ENCODE results near the gene OSBPL8.
"Not testable (repeated sequence)": the region's sequence is repeated elsewhere in the genome, so short reads cannot be mapped to it uniquely, and the experiment has no call there.

Gene OSBPL8

DNA sequence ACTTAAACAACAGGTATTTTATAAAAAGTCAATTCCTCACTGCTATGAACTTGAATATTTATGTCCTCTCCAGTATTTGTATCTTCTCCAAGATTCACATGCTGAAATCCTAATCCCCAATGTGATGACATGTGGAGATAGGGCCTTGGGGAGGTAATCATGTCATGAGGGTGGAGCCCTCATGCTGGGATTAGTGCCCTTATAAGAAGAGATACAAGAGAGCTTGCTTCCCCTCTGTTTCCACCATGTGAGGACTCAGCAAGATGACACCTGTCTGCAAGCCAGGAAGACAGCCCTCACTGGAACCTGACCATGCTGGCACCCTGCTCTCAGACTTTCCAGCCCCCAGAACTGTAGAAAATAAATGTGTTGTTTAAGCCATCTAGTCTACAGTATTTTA lies 36.2 kb downstream of the OSBPL8 start:
- no peak for DNase-seq

DNA sequence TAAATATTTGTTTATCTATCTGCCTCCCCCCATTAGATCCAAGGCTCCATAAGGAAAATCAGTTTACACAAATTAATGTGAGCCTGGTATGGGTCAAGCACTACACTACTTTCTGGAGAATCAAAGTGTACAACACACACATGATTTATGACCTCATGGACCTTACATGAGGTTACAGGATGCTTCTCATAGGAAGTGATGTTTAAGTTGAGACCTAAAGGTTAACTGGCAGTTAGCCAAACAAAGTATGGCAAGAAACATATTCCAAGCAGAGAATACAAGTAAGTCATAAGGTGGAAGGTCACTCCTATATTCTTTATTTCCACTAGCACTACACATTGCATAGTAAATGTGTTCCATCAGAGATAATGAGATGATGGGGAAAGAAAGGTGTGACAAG lies 39.2 kb downstream of the OSBPL8 start:
- no peak for DNase-seq

DNA sequence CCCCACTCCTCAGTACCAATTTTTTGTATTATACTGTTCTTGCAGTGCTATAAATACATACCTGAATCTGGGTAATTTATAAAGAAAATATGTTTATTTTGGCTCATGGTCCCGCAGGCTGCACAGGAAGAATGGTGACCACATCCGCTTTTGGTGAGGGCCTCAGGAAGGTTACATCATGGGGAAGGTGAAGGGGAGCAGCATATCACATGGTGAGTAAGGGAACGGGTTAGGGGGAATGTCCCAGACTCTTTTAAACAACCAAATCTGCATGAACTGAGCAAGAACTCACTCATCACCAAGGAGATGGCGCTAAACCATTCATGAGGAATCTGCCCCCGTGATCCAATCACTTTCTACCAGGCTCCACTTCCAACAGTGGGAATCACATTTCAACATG lies 40.0 kb downstream of the OSBPL8 start:
- DNase-seq = no peak

DNA sequence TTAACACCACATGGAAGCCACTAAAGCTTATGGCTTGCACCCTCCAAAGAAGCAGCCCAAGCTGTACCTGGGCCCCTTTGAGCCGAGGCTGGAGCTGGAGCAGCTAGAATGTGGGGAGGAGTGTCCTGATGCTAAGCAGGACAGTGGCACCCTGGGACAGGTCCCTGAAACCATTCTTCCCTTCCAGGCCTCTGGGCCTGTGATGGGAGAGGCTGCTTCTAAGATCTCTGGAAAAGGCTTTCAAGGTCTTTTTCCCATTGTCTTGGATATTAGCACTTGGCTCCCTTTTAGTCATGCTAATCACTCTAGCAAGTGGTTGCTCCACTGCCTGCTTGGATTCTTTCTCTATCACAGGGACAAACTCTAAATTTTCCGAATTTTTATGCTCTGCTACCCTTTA lies 40.9 kb downstream of the OSBPL8 start:
- DNase-seq = no peak

DNA sequence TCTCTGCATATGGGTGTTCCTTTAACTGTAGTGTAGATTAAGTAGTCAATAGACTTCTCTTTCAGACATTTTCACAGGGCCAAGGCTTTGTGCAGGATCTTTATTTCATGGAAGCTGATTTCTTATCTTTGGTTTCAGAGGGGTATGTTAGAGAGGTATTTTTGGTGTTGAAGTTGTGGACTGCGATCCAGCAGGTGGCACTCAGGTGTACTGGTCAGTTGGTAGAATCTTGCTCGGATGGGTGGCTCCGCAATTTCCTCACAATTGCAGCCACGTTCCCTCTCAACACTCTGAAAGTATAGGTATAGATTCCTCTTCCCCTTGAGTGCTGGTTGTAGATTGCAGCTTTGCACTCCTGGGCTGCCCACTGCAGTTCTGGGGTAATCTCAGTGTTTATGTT lies 44.3 kb downstream of the OSBPL8 start:
- DNase-seq = no peak

DNA sequence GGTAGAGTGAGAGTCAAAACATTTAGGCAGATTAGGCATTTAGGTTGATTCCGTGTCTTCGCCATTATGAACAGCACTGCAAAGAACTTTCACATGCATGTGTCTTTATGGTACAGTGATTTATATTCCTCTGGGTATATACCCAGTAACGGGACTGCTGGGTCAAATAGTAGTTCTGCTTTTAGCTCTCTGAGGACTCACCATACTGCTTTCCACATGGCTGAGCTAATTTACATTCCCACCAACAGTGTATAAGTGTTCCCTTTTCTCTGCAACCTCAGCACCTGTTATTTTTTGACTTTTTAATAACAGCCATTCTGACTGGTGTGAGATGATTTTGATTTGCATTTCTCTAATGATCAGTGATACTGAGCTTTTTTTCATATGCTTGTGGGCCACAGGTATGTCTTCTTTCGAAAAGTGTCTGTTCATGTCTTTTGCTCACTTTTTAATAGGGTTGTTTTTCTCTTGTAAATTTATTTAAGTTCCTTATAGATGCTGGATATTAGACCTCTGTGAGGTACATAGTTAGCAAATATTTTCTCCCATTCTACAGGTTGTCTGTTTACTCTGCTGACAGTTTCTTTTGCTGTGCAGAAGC lies 48.4 kb downstream of the OSBPL8 start:
- not testable (repeated sequence) for DNase-seq

DNA sequence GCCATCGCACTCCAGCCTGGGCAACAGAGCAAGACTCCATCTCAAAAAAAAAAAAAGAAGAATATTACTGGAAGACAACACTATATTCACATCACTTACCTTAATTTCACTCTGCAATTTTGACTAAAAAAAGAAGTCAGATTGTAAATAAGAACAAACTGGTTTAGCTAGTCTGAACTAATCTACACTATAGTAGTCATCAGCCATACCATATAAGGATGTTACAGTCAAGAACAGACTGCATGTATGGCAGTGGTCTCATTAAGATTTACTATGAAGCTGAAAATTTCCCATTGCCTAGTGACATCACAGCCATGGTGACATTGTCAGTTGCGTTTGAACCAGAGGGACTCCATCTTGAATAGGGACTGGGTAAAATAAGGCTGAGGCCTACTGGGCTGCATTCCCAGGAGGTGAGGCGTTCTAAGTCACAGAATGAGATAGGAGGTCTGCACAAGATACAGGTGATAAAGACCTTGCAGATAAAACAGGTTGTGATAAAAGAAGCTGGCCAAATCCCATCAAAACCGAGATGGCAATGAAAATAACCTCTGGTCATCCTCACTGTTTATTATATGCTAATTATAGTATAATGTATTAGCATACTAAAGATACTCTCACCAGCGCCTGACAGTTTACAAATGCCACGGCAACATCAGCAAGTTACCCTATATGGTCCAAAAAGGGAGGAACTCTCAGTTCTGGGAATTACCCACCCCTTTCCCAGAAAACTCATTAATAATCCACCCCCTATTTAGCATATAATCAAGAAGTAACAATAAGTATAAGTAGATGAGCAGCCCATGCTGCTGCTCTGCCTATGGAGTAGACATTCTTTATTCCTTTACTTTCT lies 51.2 kb downstream of the OSBPL8 start:
- no peak for DNase-seq

DNA sequence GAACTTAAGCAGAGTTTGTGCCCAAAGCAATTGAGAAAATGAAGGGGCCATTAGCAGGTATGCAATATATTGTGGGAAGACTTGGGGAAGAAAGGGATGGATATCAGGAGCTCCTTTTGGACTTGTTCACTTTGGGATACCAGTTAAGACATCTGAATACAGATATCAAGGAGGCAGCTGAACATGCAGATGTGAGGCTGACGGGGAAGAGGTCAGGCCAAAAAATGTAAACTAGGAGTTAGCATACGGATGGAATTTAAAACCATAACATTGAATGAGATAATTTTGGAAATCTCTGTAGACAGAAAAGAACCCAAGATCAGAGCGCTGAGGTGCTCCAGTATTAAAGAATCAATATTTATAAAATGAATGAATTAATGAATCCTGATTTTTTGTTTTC lies 53.4 kb downstream of the OSBPL8 start:
- DNase-seq = no peak

DNA sequence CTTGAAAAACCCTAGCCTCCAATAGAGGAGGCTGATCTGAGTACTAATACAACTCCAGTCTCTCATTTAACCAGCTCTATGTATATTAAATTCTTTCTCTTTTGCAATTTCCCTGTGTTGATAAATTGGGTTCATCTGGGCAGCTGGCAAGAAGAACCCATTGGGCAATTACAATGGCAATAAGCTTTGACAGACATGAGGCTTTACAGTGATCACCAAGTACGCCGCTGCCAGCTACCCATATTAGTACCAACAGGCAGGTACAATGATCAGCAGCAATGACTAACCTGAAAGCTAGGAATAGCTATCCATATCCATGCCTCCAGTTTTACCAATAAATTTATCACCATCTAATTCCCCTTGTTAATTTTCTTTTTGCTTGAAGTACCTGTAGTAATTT lies 54.5 kb downstream of the OSBPL8 start:
- no peak for DNase-seq

DNA sequence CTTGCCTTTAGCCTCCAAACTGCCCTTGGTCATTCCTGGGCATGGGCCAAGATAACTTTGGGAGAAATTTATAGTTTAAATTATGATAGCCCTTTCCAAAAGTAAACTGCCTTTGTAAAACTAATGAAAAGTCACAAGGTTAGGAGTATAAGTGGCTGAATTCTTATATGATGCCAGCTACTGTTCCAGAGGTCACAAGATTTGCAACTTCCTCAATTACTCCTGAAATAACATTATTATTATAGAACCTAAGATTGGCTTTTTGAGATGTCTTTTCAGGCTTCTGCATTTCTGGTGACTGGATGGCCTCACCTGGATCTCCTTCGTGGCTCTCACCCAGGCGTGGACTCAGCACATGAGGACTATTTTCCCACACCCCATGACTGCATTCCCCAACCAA lies 55.0 kb downstream of the OSBPL8 start:
- DNase-seq = no peak

DNA sequence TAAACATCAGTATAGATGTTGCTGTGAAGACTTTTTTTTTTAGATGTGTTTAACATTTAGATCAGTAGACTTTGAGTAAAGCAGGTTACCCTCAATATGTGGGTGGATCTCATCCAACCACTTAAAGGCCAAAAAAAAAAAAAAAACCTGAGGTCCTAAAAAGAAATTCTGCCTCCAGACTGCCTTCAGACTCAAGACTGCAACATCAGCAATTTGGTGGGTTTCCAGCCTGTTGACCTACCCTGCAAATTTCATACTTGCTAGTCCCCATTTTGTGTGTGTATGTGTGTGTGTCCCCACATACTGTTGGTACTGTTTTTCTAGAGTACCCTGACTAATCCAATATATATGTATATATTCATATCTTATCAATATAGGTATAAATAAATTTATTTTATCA lies 55.6 kb downstream of the OSBPL8 start:
- DNase-seq = no peak

DNA sequence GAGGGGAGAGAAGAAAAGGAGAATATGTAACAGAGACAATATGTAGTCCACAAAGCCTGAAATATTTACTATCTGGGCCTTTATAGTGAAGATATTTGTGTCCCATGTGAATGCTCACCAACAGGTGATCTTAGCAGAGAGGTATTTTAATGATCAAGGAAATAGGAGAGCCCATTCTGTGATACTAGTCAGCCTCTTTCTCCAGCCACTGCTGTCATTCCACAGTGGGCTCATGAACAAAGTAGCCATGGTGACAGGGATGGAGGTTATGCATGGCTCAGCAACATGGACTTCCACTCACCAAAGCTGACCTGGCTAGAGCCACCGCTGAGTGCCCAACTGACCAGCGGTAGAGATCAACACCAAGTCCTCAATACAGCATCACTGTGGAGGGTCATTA lies 58.2 kb downstream of the OSBPL8 start:
- DNase-seq = no peak

DNA sequence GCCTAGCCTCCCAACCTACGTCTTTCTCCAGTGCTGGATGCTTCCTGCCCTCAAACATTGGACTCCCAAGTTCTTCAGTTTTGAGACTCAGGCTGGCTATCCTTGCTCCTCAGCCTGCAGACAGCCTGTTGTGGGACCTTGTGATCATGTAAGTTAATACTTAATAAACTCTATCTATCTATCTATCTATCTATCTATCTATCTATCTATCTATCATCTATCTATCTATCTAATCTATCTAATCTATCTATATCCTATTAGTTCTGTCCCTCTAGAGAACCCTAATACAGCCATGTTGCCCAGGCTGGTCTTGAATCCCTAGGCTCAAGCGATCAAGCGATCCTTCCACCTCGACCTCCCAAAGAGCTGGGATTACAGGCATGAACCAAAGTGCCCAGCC lies 60.4 kb downstream of the OSBPL8 start:
- DNase-seq = not testable (repeated sequence)

DNA sequence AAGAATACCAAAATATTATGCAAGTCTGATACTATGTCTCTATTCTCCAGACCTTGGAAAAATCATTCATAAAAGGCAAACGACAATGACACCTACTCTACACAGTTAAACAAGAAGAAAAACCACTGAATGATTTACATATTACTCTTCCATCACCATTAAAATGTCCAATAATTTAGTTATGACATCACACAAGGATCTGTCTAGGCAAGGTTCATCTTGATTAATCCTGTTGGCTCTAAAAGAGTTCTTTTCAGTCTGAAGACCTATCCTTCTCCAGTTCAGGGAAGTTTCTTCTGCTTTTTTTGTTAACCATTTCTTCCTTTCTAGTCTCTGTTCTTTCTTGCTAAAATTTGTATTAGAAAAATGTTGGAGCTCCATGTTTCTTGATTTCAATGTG lies 64.0 kb downstream of the OSBPL8 start:
- no peak for DNase-seq

DNA sequence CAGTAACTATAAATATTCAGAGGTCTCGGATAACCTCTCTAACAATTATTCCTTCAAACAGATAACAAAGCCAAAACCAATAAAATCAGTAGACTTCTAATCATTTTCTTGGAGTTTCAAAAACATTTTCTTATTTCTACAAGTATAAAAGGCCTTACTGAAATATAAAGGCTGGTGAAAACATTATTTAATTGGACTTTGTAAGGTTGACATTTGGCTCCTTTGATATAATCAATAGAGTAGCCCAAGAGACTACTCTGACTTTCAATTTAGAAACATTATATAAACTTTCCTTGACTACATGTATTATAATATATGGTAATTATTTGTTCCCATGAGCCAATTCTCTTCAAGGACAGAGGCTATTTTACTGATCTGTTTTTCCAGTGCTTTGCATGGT lies 68.3 kb downstream of the OSBPL8 start:
- DNase-seq = no peak

DNA sequence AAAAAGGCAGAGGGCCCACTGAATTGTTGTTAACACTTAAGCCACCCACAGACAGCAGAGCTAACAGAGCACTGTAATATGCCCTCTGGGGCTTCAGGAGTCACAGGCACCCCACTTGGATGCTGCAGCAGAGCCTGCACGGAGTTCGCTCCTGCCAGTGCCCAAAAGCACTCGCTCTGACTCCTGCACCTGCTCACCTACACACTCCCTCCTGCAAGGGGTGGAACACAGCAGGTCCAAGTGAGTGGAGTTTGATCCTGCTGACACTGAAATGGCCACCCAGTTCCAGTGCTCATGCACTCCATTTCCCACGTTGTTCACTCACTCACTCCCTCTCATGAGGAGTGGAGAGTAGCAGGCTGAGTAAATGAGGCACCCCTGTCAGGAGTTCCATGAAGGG lies 68.8 kb downstream of the OSBPL8 start:
- no peak for DNase-seq

DNA sequence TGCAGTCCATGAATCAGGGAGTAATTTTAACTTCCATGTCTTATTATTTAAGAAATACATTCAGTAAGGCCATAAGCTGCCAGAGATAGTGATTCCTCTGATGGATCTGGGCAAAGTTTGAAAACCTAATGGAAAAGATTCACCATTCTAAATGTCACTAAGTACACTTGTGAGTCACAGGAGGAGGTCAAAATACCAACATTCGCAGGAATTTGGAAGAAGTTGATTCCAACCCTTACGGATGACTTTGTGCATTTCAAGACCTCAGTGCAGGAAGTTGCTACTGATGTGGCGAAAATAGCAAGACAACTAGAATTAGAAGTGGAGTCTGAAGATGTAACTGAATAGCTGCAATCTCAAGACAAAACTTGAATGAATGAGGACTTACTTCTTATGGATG lies 69.8 kb downstream of the OSBPL8 start:
- no peak for DNase-seq

DNA sequence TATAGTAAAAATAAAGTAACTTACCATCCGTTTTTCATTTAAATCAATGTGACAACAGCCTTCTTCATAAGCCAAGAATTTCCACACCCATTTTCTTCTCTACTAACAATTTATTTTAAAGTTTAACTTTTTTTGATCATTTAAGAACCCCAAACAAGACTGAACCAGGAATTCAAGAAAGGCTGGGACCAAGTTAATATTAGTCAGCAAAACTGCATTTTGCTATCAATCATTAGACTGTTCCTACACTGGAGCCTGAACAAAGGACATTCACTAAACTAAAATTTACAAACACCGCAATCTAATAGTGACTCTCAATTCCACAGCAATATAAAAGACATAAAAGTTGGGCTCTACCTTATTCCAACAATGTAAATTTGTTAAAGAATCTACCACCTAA lies 73.6 kb downstream of the OSBPL8 start:
- no peak for DNase-seq

DNA sequence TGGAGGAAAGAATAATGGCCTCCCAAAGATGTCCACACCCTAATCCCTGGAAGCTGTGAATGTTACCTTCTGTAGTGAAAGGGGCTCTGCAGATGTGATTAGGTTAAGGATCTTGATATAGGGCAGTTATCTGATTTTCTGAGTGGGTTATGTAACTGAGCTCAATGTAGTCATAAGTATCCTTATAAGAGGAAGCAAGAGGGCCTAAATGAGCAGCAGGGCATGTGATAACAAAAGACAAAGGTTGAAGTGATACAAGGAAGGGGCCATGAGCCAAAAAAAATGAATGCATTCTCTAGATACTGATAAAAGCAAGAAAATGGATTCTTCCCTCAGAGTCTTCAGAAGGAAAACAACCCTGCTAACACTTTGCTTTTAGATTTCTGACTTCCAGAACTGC lies 78.8 kb downstream of the OSBPL8 start:
- no peak for DNase-seq

DNA sequence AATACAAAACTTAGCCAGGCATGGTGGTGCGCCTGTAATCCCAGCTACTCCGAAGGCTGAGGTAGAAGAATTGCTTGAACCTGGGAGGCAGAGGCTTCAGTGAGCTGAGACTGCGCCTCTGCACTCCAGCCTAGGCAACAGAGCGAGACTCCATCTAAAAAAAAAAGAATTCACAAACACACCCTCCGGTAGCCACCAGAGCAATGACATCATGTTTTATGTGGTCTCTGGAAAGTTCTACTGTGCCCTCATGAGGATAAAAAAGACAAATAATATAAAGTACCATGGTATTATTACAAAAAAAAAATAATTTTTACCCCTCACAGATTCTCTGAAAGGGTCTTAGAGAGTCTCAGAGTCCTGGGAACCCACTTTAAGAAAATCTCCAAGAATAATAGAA lies 81.5 kb downstream of the OSBPL8 start:
- no peak for DNase-seq

DNA sequence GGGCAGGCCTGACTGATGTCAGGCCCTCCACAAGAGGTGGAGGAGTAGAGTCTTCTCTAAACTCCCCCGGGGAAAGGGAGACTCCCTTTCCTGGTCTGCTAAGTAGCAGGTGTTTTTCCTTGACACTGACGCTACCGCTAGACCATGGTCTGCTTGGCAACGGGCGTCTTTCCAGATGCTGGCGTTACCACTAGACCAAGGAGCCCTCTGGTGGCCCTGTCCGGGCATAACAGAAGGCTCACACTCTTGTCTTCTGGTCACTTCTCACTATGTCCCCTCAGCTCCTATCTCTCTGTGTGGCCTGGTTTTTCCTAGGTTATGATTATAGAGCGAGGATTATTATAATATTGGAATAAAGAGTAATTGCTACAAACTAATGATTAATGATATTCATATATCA lies 86.7 kb downstream of the OSBPL8 start:
- not testable (repeated sequence) for DNase-seq

DNA sequence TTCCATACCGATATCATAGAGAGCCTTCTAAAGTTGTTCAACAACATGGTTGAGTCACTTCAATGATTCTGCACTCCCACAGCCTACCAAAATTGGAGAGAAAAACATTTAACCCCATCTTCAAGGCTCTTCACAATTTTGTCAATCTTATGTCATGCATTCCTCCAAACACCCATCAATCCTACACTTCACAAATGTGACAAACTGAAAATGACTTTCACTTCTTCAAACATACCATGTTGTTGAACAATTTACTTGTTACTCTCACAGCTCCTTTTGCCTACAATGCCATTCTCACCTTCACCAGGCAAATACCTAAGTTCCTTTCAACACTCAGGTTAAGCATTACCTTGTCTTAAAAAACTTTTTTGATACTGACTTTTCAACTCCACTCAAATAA lies 88.0 kb downstream of the OSBPL8 start:
- DNase-seq = no peak

DNA sequence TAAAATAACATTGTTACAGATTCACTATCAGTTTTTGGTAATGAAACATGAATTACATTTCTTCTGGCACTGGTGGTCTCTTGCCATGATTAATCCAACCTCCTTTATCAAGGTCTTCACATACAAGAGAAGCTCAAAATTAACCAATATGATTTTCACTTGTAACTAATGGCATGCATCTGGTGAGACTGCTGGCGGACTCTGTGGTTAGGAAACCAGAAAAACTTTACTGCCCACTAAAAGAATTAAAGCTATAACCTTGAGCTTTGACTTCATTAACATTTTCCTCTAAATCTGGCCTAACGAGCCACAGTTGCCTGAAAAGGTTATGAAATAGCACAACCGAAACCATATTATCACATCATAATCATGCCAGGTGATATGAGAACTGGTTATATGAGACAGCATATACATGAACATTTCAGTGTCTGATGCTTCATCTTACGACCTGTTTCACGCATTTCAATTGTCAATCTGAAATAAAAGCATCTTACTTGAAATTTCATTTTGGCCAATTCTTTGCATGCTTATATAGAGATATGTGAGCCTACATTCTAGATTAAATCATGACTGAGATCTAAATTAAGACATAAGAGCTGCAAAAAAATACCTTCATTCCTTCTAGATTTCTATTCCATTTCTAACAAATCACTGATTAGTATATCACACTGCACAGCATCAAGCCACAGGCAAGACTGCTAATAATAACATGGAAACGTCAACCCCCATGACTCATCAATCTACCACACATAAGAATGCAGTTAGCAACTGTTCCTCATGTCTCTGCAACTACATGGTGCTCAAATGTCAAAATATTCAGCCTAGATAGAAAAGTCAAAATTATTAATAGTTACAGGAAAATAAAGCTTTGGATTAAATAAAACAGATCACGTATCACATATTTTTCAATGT lies 89.3 kb downstream of the OSBPL8 start:
- no peak for DNase-seq

DNA sequence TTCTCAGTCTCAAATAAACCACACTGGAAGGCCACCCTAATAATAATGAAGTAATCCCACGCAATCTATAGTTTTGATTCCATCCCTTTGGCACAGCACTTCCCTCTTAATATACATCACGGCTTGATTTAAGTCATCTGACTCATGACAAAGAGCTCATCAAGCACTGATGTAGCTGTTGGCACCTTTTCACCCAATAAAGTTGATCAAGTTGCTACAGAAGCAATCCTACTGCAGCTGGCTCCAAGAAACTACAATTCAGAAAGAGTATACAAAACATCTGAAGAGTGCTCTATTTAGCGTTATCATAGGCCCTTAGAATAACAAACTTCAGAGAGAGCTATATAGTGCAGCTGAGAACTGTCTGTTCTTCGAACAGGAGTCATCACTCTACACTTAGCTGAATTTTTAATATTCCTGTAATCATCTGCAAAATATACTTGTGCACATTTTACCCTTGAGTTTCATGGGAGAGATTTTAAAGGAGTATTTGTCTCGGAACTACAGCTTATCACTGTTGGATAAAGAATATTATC lies 94.9 kb downstream of the OSBPL8 start:
- no peak for DNase-seq

All from NCI-H1417 treated with DMSO at 0.1 percent for 48 hours (cell line).